Transverse colon (tissue), 4 donors: ENCODE results near the gene TOM1L2.

Experiments used
- CTCF ChIP-seq, 5 experiments: fragments of 200-600 bp in 3 of 5; fragments of 450-650 bp in 2 of 5; sonication (generic) in 3 of 5; IDR thresholded peaks; 1 replicate in 2 of 5; 2 replicates in 3 of 5; pipeline ENCODE4 v1.5.1; 2016 to 2017; ENCODE audit warnings: antibody characterized with exemption in 5 of 5, inconsistent platforms in 3 of 5, mild to moderate bottlenecking in 2 of 5, moderate library complexity in 1 of 5
- POLR2A ChIP-seq: fragments of 450-650 bp; IDR thresholded peaks from one replicate; pipeline ENCODE4 v1.6.1; 2016; ENCODE audit warnings: antibody characterized with exemption, mild to moderate bottlenecking, moderate library complexity
- POLR2AphosphoS5 ChIP-seq, 3 donors: sonication (generic); formaldehyde crosslinking; IDR thresholded peaks; one replicate each; pipeline ENCODE4 v1.6.1; 2016; ENCODE audit warnings: antibody characterized with exemption in 3 of 3

GRCh38 chr17:17830269-17830567 is 142.0 kb downstream of the TOM1L2 start:
- TF ChIP-seq CTCF (IDR thresholded peaks at IDR 0.05) (no peak), POLR2AphosphoS5 (IDR thresholded peaks at IDR 0.05) (no peak), POLR2A (no peak)
